ENCODE data around the gene PSMD7.
"Not testable (repeated sequence)": the region's sequence is repeated elsewhere in the genome, so short reads cannot be mapped to it uniquely, and the experiment has no call there.

DNA sequence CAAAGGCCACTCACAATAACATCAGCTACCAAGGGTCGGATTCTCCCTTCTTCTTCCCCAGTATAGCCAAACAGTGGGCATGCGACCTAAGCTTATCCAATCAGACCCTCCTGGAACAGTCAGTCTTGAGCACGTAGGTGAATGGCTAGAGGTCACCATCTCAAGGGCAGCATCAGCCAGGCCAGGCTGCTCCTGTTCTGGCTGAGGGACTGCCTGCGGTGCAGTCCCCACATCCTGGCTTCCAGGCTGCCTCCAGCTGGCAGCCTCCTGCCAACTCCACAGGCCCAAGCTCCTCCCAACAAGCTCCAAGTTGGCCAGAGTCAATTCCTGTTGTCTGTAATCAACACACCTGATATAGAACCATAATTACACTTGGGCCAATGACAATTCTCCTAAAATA is 56.4 kb downstream of the PSMD7 start:
- TF ChIP-seq, protein P1, sequence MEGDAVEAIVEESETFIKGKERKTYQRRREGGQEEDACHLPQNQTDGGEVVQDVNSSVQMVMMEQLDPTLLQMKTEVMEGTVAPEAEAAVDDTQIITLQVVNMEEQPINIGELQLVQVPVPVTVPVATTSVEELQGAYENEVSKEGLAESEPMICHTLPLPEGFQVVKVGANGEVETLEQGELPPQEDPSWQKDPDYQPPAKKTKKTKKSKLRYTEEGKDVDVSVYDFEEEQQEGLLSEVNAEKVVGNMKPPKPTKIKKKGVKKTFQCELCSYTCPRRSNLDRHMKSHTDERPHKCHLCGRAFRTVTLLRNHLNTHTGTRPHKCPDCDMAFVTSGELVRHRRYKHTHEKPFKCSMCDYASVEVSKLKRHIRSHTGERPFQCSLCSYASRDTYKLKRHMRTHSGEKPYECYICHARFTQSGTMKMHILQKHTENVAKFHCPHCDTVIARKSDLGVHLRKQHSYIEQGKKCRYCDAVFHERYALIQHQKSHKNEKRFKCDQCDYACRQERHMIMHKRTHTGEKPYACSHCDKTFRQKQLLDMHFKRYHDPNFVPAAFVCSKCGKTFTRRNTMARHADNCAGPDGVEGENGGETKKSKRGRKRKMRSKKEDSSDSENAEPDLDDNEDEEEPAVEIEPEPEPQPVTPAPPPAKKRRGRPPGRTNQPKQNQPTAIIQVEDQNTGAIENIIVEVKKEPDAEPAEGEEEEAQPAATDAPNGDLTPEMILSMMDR (conservative IDR thresholded peaks at IDR 0.05) = not testable (repeated sequence)
- TF ChIP-seq ZFX (IDR thresholded peaks at IDR 0.05) = not testable (repeated sequence)
